CD4-positive, alpha-beta T cell treated with Interleukin-12 subunit alpha and Interleukin-12 subunit beta, for 1 hour (primary cell): ENCODE data around the gene PANX3.
"Not testable (repeated sequence)": the region's sequence is repeated elsewhere in the genome, so short reads cannot be mapped to it uniquely, and the experiment has no call there.

Experiments
- DNase-seq: peaks from one replicate; pipeline ENCODE4 v3.0.0-alpha.2; 2020

Gene PANX3

GRCh38 chr11:124611064-124611463 is at the start of gene PANX3:
Gene PANX3 (plus strand): TSS chr11:124611428. CDS start chr11:124611557, 129 bp downstream.
- no peak for DNase-seq

GRCh38 chr11:124569697-124570096 is 41.5 kb upstream of the PANX3 start, which contains the start of gene OR8A1:
Gene OR8A1 (plus strand): TSS chr11:124569997. CDS start chr11:124570120, 123 bp downstream.
- DNase-seq, result no peak

GRCh38 chr11:124570160-124570559 is 41.1 kb upstream of the PANX3 start:
- DNase-seq, result no peak

- DNase-seq, result no peak
These were observed 33.4 kb upstream of the PANX3 start for GRCh38 chr11:124577716-124578427.

- DNase-seq, result no peak
These were observed 32.5 kb upstream of the PANX3 start for GRCh38 chr11:124578761-124579160.

GRCh38 chr11:124581817-124582216 is 29.4 kb upstream of the PANX3 start:
- no peak for DNase-seq

- DNase-seq, result no peak
These were observed 28.7 kb upstream of the PANX3 start for GRCh38 chr11:124582565-124582964.

- no peak for DNase-seq
These were observed 27.4 kb upstream of the PANX3 start for GRCh38 chr11:124583781-124584180.

GRCh38 chr11:124584681-124585372 is 26.4 kb upstream of the PANX3 start:
- no peak for DNase-seq

- peak; percentile 34 for DNase-seq
These were observed 24.9 kb upstream of the PANX3 start for GRCh38 chr11:124586238-124586860.

- DNase-seq, result no peak
These were observed 19.8 kb upstream of the PANX3 start for GRCh38 chr11:124591430-124591829.

- DNase-seq, result no peak
These were observed 18.6 kb upstream of the PANX3 start for GRCh38 chr11:124592627-124593026.

GRCh38 chr11:124595302-124595701 is 15.9 kb upstream of the PANX3 start:
- no peak for DNase-seq

GRCh38 chr11:124597626-124598025 is 13.6 kb upstream of the PANX3 start:
- no peak for DNase-seq

GRCh38 chr11:124600621-124601320 is 10.5 kb upstream of the PANX3 start:
- DNase-seq, result no peak

- DNase-seq, result no peak
These were observed 9.0 kb upstream of the PANX3 start for GRCh38 chr11:124602193-124602592.

- DNase-seq, result not testable (repeated sequence)
These were observed 8.5 kb upstream of the PANX3 start for GRCh38 chr11:124602723-124603122.

GRCh38 chr11:124605719-124606118 is 5.5 kb upstream of the PANX3 start:
- DNase-seq, result no peak

- no peak for DNase-seq
These were observed 3.1 kb upstream of the PANX3 start for GRCh38 chr11:124608147-124608546.

GRCh38 chr11:124610295-124610694 is 933 bp upstream of the PANX3 start:
- DNase-seq, result no peak

GRCh38 chr11:124612045-124612444 is 817 bp downstream of the PANX3 start:
- DNase-seq, result no peak

GRCh38 chr11:124612567-124613246 is 1.5 kb downstream of the PANX3 start:
- DNase-seq, result no peak

- DNase-seq, result no peak
These were observed 7.6 kb downstream of the PANX3 start for GRCh38 chr11:124618863-124619262.
